Measurements from ENCODE around the gene ZGPAT. TPM values are rescaled to one million over a fixed set of nuclear protein-coding genes. Genes with fewer than 3 reads are reported as not detected.
A peak's percentile ranks its signal among the peaks of the same experiment; 100 is the strongest.

ZGPAT gene
- total RNA-seq, 6 donors from 2014 or later, result 24.8 to 70.2 (median 36.8) TPM

DNA sequence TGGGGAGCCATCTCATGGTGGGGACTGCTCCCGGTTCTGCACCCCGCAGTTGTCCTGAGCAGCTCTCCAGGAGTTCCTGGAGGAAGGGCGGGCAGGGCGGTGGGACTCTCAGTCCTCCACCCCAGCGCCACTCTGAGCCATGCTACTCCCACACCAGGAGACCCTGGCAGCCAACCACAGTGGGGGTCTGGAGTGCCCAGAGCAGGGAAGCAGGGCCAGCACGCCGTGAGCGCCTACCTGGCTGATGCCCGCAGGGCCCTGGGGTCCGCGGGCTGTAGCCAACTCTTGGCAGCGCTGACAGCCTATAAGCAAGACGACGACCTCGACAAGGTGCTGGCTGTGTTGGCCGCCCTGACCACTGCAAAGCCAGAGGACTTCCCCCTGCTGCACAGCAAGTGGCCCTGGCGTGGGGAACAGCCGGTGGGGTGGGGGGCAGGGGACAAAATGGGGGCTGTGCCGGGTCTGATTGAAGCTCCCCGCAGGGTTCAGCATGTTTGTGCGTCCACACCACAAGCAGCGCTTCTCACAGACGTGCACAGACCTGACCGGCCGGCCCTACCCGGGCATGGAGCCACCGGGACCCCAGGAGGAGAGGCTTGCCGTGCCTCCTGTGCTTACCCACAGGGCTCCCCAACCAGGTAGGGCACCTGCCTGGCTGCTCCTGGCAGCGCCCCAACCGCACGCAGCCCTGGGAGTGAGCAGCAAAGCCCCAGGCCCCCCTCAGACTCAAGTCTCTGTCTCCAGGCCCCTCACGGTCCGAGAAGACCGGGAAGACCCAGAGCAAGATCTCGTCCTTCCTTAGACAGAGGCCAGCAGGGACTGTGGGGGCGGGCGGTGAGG, 13.0 kb upstream of the ZGPAT start:
- Histone ChIP-seq H3K36me3 (peaks cover 0 to 40% (median 6%) of the 10 kb centered on the region in 4 donors), H3K9me3 (no peaks in the 10 kb centered on the region), H3K4me3 (no peak overlapping the region), H3K27ac (no peak overlapping the region), H3K4me1 (peaks cover 39 to 62% (median 45%) of the 10 kb centered on the region in 4 donors), H3K27me3 (no peaks in the 10 kb centered on the region)
- TF ChIP-seq POLR2AphosphoS5 (IDR thresholded peaks at IDR 0.05) (no peak), POLR2A (IDR thresholded peaks at IDR 0.05) (no peak), EP300 (IDR thresholded peaks at IDR 0.05) (no peak)
- TF ChIP-seq, protein P1, sequence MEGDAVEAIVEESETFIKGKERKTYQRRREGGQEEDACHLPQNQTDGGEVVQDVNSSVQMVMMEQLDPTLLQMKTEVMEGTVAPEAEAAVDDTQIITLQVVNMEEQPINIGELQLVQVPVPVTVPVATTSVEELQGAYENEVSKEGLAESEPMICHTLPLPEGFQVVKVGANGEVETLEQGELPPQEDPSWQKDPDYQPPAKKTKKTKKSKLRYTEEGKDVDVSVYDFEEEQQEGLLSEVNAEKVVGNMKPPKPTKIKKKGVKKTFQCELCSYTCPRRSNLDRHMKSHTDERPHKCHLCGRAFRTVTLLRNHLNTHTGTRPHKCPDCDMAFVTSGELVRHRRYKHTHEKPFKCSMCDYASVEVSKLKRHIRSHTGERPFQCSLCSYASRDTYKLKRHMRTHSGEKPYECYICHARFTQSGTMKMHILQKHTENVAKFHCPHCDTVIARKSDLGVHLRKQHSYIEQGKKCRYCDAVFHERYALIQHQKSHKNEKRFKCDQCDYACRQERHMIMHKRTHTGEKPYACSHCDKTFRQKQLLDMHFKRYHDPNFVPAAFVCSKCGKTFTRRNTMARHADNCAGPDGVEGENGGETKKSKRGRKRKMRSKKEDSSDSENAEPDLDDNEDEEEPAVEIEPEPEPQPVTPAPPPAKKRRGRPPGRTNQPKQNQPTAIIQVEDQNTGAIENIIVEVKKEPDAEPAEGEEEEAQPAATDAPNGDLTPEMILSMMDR (IDR thresholded peaks at IDR 0.05), result no peak
- DNase-seq (peak in 1 of 2 donors; percentile 85), ATAC-seq (ENCODE audit: low FRiP score in 2 of 2) (no peak)
- 93 to 97% methylated on average over 15 to 34 of the region's 37 CpGs for WGBS, 2 donors

DNA sequence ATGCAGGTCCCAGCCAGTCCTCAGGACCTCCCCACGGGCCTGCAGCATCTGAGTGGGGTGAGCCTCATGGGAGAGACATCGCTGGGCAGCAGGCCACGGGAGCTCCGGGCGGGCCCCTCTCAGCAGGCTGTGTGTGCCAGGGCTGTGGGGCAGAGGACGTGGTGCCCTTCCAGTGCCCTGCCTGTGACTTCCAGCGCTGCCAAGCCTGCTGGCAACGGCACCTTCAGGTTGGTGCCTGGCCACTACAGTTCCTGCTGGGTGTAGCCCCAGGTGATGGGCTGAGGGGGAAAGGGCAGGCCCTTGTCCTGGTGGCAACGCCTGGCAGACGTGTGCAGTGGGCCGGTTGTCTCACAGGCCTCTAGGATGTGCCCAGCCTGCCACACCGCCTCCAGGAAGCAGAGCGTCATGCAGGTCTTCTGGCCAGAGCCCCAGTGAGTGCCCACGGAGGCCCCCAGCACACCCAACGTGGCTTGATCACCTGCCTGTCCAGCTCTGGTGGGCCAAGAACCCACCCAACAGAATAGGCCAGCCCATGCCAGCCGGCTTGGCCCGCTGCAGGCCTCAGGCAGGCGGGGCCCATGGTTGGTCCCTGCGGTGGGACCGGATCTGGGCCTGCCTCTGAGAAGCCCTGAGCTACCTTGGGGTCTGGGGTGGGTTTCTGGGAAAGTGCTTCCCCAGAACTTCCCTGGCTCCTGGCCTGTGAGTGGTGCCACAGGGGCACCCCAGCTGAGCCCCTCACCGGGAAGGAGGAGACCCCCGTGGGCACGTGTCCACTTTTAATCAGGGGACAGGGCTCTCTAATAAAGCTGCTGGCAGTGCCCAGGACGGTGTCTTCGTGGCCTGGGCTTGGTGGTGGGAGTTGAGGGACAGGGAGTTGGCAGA, 12.2 kb upstream of the ZGPAT start:
- Histone ChIP-seq H3K27ac (peak overlapping the region; percentile 2 to 77 (median 42)), H3K36me3 (peaks cover 0 to 38% (median 10%) of the 10 kb centered on the region in 4 donors), H3K4me3 (no peak overlapping the region), H3K27me3 (no peaks in the 10 kb centered on the region), H3K9me3 (no peaks in the 10 kb centered on the region), H3K4me1 (peaks cover 39 to 60% (median 45%) of the 10 kb centered on the region in 4 donors)
- ATAC-seq (ENCODE audit: low FRiP score in 2 of 2) (no peak), DNase-seq (peak in 1 of 2 donors; percentile 77)
- 72 to 91% methylated on average over 7 of the region's 25 CpGs for WGBS, 2 donors
- TF ChIP-seq POLR2AphosphoS5 (IDR thresholded peaks at IDR 0.05) (no peak), POLR2A (IDR thresholded peaks at IDR 0.05) (peak in 1 of 4 donors; percentile 1)

DNA sequence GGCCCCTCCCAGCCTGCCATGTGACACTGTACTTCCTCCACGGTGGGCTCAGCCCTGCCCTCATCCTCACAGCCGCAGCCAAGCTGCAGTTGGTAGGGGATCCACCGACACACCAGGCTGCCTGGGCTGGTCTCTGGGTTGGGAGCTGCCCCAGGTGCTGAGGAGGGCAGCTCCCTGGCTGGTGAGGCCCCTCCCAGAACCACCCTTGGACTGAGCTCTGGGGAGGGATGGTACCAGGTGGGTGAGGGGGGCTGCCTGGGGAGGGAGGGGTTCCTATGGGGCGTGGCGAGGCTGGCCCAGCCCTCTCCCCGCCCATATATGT, 11.6 kb upstream of the ZGPAT start:
- no peaks in the 10 kb centered on the region for H3K27me3 ChIP-seq
- ATAC-seq (ENCODE audit: low FRiP score in 2 of 2), result peak in 1 of 2 donors; percentile 20
- TF ChIP-seq EP300 (IDR thresholded peaks at IDR 0.05), result no peak
- no peak for TF ChIP-seq POLR2AphosphoS5 (IDR thresholded peaks at IDR 0.05)
- no peak for TF ChIP-seq POLR2A (IDR thresholded peaks at IDR 0.05)
- TF ChIP-seq, protein P1 (IDR thresholded peaks at IDR 0.05), result no peak
- peaks cover 0 to 35% (median 10%) of the 10 kb centered on the region in 4 donors for H3K36me3 ChIP-seq
- peak overlapping the region in 3 of 4 donors; percentile 11 to 38 (median 33) for H3K4me3 ChIP-seq
- H3K27ac ChIP-seq, result peak overlapping the region in 3 of 4 donors; percentile 29 to 77 (median 56)
- DNase-seq, result no peak
- no peaks in the 10 kb centered on the region for H3K9me3 ChIP-seq
- H3K4me1 ChIP-seq, result peaks cover 36 to 57% (median 45%) of the 10 kb centered on the region in 4 donors
- no CpG with 5 or more reads among the region's 6 CpGs for WGBS, 2 donors

DNA sequence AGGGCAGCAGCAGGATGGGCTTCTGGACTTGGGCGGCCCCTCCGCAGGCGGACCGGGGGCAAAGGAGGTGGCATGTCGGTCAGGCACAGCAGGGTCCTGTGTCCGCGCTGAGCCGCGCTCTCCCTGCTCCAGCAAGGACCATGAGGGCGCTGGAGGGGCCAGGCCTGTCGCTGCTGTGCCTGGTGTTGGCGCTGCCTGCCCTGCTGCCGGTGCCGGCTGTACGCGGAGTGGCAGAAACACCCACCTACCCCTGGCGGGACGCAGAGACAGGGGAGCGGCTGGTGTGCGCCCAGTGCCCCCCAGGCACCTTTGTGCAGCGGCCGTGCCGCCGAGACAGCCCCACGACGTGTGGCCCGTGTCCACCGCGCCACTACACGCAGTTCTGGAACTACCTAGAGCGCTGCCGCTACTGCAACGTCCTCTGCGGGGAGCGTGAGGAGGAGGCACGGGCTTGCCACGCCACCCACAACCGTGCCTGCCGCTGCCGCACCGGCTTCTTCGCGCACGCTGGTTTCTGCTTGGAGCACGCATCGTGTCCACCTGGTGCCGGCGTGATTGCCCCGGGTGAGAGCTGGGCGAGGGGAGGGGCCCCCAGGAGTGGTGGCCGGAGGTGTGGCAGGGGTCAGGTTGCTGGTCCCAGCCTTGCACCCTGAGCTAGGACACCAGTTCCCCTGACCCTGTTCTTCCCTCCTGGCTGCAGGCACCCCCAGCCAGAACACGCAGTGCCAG, 11.0 kb upstream of the ZGPAT start, which contains the start of gene TNFRSF6B:
TNFRSF6B (plus strand) TSS at position 25 of the 729 bp plus-strand sequence; CDS start at position 141, 116 bp downstream.
- peak within 1 kb of the TSS; percentile 5 to 38 (median 22) for H3K4me3 ChIP-seq
- peak in 1 of 2 donors; percentile 0 for ATAC-seq (ENCODE audit: low FRiP score in 2 of 2)

More for the DNA sequence above, 11.0 kb upstream of the ZGPAT start, which contains the start of gene TNFRSF6B:
- peaks cover 0 to 31% (median 10%) of the 10 kb centered on the region in 4 donors for H3K36me3 ChIP-seq
- 14 to 16% methylated on average over 5 to 18 of the region's 52 CpGs for WGBS, 2 donors
- TF ChIP-seq POLR2A (IDR thresholded peaks at IDR 0.05) (no peak), EP300 (IDR thresholded peaks at IDR 0.05) (no peak), POLR2AphosphoS5 (IDR thresholded peaks at IDR 0.05) (peak in 1 of 2 donors; percentile 32)
- TF ChIP-seq, protein P1 (IDR thresholded peaks at IDR 0.05), result peak in 2 of 6 experiments; percentile 3 to 8
- peak in 1 of 2 donors; percentile 86 for DNase-seq
- peak within 1 kb of the TSS; percentile 2 to 77 (median 42) for H3K27ac ChIP-seq
- no peaks in the 10 kb centered on the region for H3K27me3 ChIP-seq
- H3K4me1 ChIP-seq, result peaks cover 35 to 53% (median 43%) of the 10 kb centered on the region in 4 donors
- no peaks in the 10 kb centered on the region for H3K9me3 ChIP-seq

All from upper lobe of left lung (tissue), 6 donors.